NCI-H510A treated with DMSO at 0.1 percent for 48 hours (cell line): ENCODE measurements around the gene PTPRQ.

ENCODE experiments used
- DNase-seq: peaks from one replicate; lab custom pipeline; 2025; lab: John Stamatoyannopoulos, UW

The PTPRQ gene

GRCh38 chr12:80702889-80703805, 259.1 kb downstream of the PTPRQ start:
- DNase-seq: peak; percentile 43

GRCh38 chr12:80704420-80704819, 260.4 kb downstream of the PTPRQ start:
- no peak for DNase-seq

DNA sequence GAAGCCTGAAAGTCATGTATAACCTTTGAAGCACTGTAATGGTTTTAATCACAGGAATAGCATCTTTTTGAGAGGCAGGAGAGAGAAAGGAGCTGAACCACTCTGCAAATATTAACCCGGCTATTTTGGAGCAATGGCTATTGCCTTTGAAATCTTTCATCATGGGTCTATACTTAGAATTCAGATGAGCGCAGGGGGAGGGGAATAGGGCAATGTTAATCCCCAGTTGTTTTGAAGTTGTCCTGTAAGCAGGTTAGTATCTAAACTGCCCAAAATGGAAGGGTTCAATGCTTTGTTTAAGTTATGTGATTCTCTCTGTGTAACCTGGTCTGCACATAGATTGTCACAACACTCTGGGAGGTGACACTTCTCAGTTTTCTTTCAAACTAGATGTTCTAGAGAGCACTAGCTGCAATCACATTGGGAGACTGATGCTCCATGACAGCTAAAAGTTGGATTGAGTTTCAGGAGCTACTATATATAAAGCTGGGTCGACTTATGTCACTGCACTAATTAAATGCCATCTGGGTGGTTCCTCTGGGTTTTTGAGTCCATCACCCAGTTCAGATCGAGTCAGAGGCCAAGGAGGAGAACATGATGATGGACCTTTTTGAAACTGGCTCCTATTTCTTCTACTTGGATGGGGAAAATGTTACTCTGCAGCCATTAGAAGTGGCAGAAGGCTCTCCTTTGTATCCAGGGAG, 263.2 kb downstream of the PTPRQ start, which contains the start of gene MYF6:
Gene MYF6 (plus strand): TSS at position 509 of the 704 bp plus-strand sequence. CDS start 86 bp downstream, at position 595.
- DNase-seq: no peak

- no peak for DNase-seq
These were observed 263.8 kb downstream of the PTPRQ start for GRCh38 chr12:80707830-80708258.

GRCh38 chr12:80708259-80708974, 264.4 kb downstream of the PTPRQ start:
- DNase-seq: no peak

DNA sequence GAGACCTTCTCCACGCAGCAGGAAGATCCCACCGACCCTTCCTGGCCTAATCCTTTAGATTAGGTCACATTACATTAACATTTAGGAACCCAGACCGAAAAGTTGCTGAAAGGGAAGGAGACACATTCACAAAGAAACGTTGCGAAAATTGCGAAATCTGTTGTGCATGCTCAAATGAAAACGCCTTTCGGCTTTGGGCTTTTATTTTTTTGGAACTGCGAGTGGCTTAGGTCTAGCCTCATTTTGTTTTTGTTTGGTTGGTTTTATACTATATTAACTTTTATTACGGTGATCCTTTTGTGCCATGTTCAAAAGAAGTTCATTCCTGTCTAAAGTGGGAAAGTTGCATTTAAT, 264.9 kb downstream of the PTPRQ start:
- DNase-seq: no peak

- DNase-seq: no peak
These were observed 266.0 kb downstream of the PTPRQ start for GRCh38 chr12:80709811-80710726.

GRCh38 chr12:80710727-80711449, 266.9 kb downstream of the PTPRQ start:
- DNase-seq: no peak

GRCh38 chr12:80711866-80712265, 267.8 kb downstream of the PTPRQ start:
- no peak for DNase-seq

DNA sequence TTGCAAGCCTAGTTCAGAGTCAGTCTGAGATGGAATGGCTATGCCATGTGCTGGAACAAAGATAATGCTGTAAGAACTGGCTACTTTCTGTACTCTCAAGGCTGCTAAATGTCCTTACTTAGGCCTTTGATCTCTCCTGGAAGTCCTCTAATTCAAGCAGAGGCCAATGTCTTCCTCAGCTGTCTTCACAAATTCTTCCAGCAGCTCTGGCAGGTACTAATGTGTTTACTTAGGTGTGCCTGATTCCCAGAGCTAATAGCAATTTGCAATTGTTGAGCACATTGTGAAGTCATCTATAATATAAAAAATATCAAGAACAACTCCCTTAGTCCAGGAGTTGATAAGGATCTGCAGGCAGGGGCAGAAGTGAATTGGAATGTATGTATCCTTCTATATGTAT, 268.8 kb downstream of the PTPRQ start:
- DNase-seq: no peak

- DNase-seq: no peak
These were observed 269.4 kb downstream of the PTPRQ start for GRCh38 chr12:80713419-80713818.

GRCh38 chr12:80714055-80714454, 270.0 kb downstream of the PTPRQ start:
- DNase-seq: no peak

GRCh38 chr12:80714846-80715245, 270.8 kb downstream of the PTPRQ start:
- DNase-seq: no peak

GRCh38 chr12:80715713-80716249, 271.7 kb downstream of the PTPRQ start:
- no peak for DNase-seq

DNA sequence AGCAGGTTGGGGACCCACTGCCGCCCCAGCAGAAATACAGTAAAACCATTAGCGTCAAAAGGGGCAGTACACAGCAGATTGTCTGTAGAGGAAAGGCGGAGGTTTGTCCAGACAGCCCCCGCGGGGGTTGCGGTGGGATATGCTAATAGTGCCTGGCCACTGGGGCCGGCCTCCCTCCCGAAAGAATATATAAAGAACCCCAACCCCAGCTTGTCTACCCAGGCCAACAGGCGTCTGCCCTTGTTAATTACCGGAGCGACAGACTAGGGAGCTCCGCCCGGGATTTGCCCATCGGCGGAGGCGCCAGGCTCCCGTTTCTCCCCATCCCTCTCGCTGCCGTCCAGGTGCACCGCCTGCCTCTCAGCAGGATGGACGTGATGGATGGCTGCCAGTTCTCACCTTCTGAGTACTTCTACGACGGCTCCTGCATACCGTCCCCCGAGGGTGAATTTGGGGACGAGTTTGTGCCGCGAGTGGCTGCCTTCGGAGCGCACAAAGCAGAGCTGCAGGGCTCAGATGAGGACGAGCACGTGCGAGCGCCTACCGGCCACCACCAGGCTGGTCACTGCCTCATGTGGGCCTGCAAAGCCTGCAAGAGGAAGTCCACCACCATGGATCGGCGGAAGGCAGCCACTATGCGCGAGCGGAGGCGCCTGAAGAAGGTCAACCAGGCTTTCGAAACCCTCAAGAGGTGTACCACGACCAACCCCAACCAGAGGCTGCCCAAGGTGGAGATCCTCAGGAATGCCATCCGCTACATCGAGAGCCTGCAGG, 272.8 kb downstream of the PTPRQ start, which contains the start of gene MYF5:
Gene MYF5 (plus strand): TSS at position 217 of the 774 bp plus-strand sequence. CDS start 152 bp downstream, at position 369.
- DNase-seq: no peak

DNA sequence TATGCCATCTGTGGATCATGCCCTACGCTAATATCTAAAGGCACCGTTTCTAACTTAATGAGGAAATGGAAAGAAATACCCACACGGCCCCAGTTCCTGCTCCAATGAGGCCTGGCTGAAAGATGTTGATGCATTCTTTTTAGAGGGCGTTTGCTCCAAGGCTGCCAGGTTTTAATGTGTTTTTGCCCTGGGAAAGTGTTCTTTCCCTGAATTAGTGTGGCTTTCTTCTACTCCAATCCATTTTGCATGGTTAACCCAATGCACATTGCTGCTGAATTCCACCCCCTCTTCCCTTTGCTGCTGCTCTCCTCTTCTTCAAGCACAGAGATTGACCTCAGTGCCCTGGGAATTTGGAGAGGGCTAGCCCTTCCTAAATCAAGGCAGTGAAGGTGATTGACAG, 273.8 kb downstream of the PTPRQ start:
- no peak for DNase-seq

DNA sequence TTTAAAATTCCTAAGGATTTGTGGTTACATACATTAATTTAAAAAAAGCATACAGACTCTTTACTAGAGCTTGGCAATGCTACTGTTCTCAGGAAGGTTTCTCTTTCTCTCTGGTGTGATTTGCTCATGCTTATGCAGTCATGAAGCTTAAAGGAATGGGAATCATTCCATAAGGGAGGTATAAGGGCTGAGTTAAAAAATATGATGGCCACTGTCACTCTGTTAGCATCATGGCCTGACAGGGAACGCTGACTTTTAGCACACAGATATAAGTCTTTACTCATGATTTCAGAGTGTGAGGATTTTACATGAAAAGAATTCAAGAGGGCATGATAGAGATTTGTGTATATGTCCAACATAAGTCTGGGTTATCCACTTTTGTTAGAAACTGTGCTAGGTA, 276.5 kb downstream of the PTPRQ start:
- no peak for DNase-seq

DNA sequence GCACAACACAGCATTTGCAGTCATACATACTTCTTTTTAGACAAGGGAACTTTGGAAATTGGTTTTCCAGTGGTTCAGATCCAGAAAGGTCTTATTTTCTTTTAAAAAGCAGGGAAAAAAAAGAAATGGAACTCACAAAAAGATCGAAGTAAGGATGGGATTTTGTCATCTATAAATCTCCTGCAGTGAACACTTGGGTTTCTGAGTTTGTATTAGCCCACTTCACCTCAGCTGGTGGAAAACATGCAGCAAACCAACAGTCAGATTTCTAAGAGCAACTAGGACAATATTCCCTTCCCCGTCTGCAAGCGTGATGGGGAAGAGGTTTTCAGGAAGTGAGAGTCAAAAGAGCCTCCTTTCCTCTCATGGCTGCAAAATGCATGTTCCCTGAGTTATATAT, 277.3 kb downstream of the PTPRQ start:
- no peak for DNase-seq
